B cell (primary cell): ENCODE results near the gene ALDH3B1.
"Not testable (repeated sequence)": the region's sequence is repeated elsewhere in the genome, so short reads cannot be mapped to it uniquely, and the experiment has no call there.

Experiments used
- CTCF ChIP-seq: fragments of 200-600 bp; IDR thresholded peaks from one replicate; pipeline ENCODE4 v1.8.0; 2022; ENCODE audit warnings: antibody characterized with exemption, mild to moderate bottlenecking
- EZH2 ChIP-seq: IDR thresholded peaks from 2 replicates; pipeline ENCODE4 v1.6.1; 2012; ENCODE audit warnings: borderline replicate concordance, low read depth, mild to moderate bottlenecking, moderate library complexity, low read length; ENCODE audit not compliant: insufficient read depth, poor library complexity, severe bottlenecking

DNA sequence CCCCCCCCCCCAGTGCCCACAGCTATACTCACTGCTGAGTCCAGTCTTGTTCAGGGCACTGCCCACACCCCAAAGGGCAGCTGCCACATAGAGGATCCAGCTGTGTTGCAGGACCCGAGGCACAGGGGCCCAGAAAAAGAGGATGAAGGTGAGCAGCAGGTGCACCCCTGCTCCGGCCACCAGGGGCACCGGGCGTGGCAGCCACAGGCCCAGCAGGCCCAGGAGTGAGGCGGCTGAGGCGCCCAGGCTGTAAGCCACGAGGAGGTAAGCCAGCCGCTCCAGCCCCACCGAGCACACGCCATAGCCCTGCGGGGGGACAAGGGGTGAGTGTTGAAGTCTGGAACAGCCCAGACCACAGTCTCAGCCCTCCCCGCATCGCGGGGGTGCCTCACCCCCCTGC, 14.5 kb upstream of the ALDH3B1 start:
- TF ChIP-seq CTCF, EZH2: not testable (repeated sequence)
